DND-41 (cell line): ENCODE results near the gene FGFR2.

Experiments used
- ATAC-seq: fragments of 200-7000 bp; cut with Tn5 transposase; 3 replicates; pipeline ENCODE4 v1.9.1; 2021; ENCODE audit warnings: low read depth; ENCODE audit not compliant: insufficient read depth
- DNase-seq: peaks from one replicate; pipeline ENCODE4 v3.0.0-alpha.2; 2020
- H2AFZ ChIP-seq: 2 replicates; pipeline ENCODE4 v1.6.0; 2012; ENCODE audit warnings: low read depth, low read length
- H3K27ac ChIP-seq: 2 replicates; pipeline ENCODE4 v1.5.1; 2012; ENCODE audit warnings: low read length, inconsistent platforms
- H3K27me3 ChIP-seq: fragments of 200-600 bp; sonication (generic); 2 replicates; pipeline ENCODE4 v1.6.0; 2012; ENCODE audit warnings: low read length, mild to moderate bottlenecking, inconsistent platforms; ENCODE audit not compliant: insufficient read depth, poor library complexity
- H3K36me3 ChIP-seq: 2 replicates; pipeline ENCODE4 v1.5.1; 2012; ENCODE audit warnings: low read length, inconsistent platforms; ENCODE audit not compliant: insufficient read depth
- H3K4me1 ChIP-seq: 2 replicates; pipeline ENCODE4 v1.5.1; 2012; ENCODE audit warnings: mild to moderate bottlenecking, low read length; ENCODE audit not compliant: insufficient read depth
- H3K4me2 ChIP-seq: 2 replicates; pipeline ENCODE4 v1.6.0; 2012; ENCODE audit warnings: mild to moderate bottlenecking, moderate library complexity, low read length, inconsistent platforms; ENCODE audit not compliant: insufficient read depth
- H3K4me3 ChIP-seq, 2 experiments: fragments of 200-600 bp in 1 of 2; shearing (Covaris generic) in 1 of 2; 2 replicates each; pipeline ENCODE4 v1.5.1; 2012 to 2016; ENCODE audit warnings: inconsistent platforms in 2 of 2, low read length in 2 of 2, mild to moderate bottlenecking in 2 of 2, low read depth in 1 of 2, moderate library complexity in 1 of 2
- H3K79me2 ChIP-seq: 2 replicates; pipeline ENCODE4 v1.6.0; 2012; ENCODE audit warnings: low read length, inconsistent platforms; ENCODE audit not compliant: insufficient read depth
- H3K9ac ChIP-seq: 2 replicates; pipeline ENCODE4 v1.6.0; 2012; ENCODE audit warnings: low read depth, mild to moderate bottlenecking, inconsistent platforms, low read length, moderate library complexity
- H3K9me3 ChIP-seq: 2 replicates; pipeline ENCODE4 v1.5.1; 2012; ENCODE audit warnings: low read length, moderate library complexity, mild to moderate bottlenecking, inconsistent platforms; ENCODE audit not compliant: insufficient read depth, severe bottlenecking
- H4K20me1 ChIP-seq: 2 replicates; pipeline ENCODE4 v1.6.0; 2012; ENCODE audit warnings: low read length; ENCODE audit not compliant: insufficient read depth
- EZH2 ChIP-seq: IDR thresholded peaks from 3 replicates; pipeline ENCODE4 v1.6.1; 2012; ENCODE audit warnings: borderline replicate concordance, low read depth, mild to moderate bottlenecking, moderate library complexity, low read length, inconsistent platforms; ENCODE audit not compliant: severe bottlenecking
- TF ChIP-seq, protein P1 (sequence below): IDR thresholded peaks from 2 replicates; pipeline ENCODE4 v1.5.1; 2012; ENCODE audit warnings: borderline replicate concordance, low read length, moderate library complexity, mild to moderate bottlenecking; ENCODE audit not compliant: poor library complexity, severe bottlenecking; ENCODE audit errors: extremely low read depth

FGFR2 gene

DNA sequence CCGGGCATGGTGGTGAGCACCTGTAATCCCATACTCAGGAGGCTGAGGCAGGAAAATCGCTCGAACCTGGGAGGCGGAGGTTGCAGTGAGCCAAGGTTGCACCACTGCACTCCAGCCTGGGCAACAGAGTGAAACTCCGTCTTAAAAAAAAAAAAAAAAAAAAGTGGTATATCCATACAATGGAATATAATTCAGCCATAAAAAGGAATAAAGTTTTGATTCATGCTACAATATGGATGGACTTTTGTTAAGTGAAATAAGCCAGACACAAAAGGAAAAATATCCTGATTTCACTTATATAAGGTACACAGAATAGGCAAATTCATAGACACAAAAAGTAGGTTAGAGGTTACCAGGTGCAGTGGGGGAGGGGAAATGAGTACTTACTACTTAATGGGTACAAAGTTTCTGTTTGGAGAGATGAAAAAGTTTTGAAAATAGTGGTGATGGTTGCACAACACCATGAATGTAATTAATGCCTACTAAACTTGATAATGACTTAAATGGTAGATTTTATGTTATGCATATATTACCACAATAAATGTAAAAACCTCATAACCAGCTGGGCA, 53.9 kb downstream of the FGFR2 start:
- Histone ChIP-seq H3K4me3 (no peak overlapping the region), H3K27ac (no peak overlapping the region), H3K27me3 (no peaks in the 10 kb centered on the region), H3K4me2 (no peak overlapping the region), H3K9me3 (no peaks in the 10 kb centered on the region), H3K79me2 (no peaks in the 10 kb centered on the region), H4K20me1 (no peaks in the 10 kb centered on the region), H2AFZ (no peak overlapping the region), H3K9ac (no peak overlapping the region), H3K4me1 (no peaks in the 10 kb centered on the region), H3K36me3 (no peaks in the 10 kb centered on the region)
- TF ChIP-seq EZH2, result no peak
- ATAC-seq, result no peak
- DNase-seq, result no peak

DNA sequence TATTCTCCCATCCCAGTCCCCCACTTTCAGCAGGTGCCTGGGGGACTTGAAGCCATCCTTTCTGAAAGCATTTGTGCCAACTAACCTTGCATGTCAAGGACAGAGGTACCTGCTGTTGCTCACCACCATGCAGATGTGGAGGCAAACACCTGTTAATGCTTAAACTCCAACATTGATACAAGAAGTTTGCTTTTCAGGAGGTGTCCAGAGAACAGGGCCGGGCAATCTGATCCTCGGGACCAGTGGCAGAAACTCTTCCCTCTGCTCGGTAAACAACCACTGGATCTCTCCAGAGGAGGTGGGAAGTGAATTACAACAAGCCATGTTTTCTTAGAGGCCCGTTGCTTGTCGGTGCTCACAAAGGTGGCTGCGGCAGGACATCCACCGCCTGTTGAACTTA, 54.7 kb downstream of the FGFR2 start:
- H3K79me2 ChIP-seq, result no peaks in the 10 kb centered on the region
- H2AFZ ChIP-seq, result no peak overlapping the region
- H3K27me3 ChIP-seq, result no peaks in the 10 kb centered on the region
- no peaks in the 10 kb centered on the region for H4K20me1 ChIP-seq
- H3K4me3 ChIP-seq, result no peak overlapping the region
- H3K4me1 ChIP-seq, result no peaks in the 10 kb centered on the region
- H3K27ac ChIP-seq, result no peak overlapping the region
- no peak overlapping the region for H3K9ac ChIP-seq
- ATAC-seq (no peak), DNase-seq (no peak)
- no peak overlapping the region for H3K4me2 ChIP-seq
- TF ChIP-seq, protein P1, sequence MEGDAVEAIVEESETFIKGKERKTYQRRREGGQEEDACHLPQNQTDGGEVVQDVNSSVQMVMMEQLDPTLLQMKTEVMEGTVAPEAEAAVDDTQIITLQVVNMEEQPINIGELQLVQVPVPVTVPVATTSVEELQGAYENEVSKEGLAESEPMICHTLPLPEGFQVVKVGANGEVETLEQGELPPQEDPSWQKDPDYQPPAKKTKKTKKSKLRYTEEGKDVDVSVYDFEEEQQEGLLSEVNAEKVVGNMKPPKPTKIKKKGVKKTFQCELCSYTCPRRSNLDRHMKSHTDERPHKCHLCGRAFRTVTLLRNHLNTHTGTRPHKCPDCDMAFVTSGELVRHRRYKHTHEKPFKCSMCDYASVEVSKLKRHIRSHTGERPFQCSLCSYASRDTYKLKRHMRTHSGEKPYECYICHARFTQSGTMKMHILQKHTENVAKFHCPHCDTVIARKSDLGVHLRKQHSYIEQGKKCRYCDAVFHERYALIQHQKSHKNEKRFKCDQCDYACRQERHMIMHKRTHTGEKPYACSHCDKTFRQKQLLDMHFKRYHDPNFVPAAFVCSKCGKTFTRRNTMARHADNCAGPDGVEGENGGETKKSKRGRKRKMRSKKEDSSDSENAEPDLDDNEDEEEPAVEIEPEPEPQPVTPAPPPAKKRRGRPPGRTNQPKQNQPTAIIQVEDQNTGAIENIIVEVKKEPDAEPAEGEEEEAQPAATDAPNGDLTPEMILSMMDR, result no peak
- no peak for TF ChIP-seq EZH2
- no peaks in the 10 kb centered on the region for H3K36me3 ChIP-seq
- no peaks in the 10 kb centered on the region for H3K9me3 ChIP-seq

DNA sequence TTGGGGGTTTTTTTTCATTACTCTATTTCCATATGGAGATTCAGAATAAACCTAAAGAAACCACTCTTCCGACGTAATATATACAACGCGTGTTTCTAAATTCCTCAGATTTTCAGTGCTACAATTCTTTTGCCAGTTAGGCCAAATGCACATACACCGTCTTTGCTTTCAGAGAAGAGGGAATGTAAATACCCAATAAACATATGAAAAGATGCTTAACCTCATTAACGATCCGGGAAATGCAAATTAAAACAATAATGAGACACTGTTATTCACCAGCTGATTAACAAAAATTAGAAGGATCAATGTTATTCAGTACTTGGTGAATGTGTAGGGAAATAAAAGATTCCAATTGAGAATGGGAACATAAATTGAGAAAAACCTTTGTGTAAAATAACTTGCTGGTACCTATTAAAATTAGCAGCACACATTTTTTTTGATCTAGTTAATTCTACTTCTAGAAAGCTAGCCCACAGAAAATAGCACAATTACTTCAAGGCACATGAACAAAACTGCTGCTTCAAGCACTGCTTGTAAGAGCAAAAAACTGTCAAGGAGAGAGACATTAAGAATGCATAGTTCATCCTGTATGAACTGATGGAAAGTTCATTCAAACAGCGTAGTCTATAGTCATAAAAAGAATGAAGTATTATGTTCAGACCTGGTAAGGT, 56.7 kb downstream of the FGFR2 start:
- TF ChIP-seq, protein P1, result no peak
- no peak for TF ChIP-seq EZH2
- no peak overlapping the region for H3K4me2 ChIP-seq
- H3K36me3 ChIP-seq, result no peaks in the 10 kb centered on the region
- no peak overlapping the region for H3K4me3 ChIP-seq
- no peak overlapping the region for H2AFZ ChIP-seq
- no peaks in the 10 kb centered on the region for H3K9me3 ChIP-seq
- H3K27me3 ChIP-seq, result no peaks in the 10 kb centered on the region
- DNase-seq, result no peak
- H3K9ac ChIP-seq, result no peak overlapping the region
- ATAC-seq, result no peak
- no peaks in the 10 kb centered on the region for H3K79me2 ChIP-seq
- H4K20me1 ChIP-seq, result no peaks in the 10 kb centered on the region
- no peaks in the 10 kb centered on the region for H3K4me1 ChIP-seq
- H3K27ac ChIP-seq, result no peak overlapping the region

DNA sequence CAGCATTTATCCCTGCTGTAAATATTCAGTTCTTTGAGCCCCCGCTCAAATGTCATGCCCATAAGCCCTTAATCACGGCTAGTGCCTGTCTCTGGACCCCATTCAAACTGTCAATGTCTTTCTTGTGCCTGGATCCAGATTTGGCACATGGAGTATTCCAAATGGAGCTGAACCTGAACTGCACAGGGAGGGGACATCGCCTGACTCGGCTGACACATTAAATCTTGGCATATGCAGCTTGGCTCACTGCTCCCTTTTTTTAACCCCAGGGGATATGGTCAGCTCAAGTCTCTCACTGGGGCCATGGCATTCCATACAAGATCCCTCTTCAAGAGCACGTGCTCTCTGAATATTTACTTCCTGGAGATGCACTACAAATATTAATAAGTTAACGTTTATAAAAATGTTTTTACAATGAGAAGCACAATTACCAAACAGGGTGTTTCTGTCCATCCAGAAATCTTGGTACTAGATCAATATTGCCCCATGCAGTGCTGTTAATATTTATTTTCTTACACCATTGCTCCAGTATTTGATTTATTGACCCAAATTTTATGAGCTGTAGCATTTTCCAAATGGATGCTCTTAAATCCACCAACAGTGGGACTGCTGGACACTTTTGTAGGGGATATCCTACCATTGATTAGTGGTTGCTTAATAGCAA, 57.4 kb downstream of the FGFR2 start:
- no peak for DNase-seq
- Histone ChIP-seq H2AFZ (no peak overlapping the region), H3K9ac (no peak overlapping the region), H3K4me2 (no peak overlapping the region), H3K36me3 (no peaks in the 10 kb centered on the region), H3K27me3 (no peaks in the 10 kb centered on the region), H3K27ac (no peak overlapping the region), H3K4me3 (no peak overlapping the region), H4K20me1 (no peaks in the 10 kb centered on the region), H3K79me2 (no peaks in the 10 kb centered on the region), H3K4me1 (no peaks in the 10 kb centered on the region), H3K9me3 (no peaks in the 10 kb centered on the region)
- TF ChIP-seq, protein P1, result no peak
- TF ChIP-seq EZH2, result no peak
- no peak for ATAC-seq
